ENCODE data around the gene DPP9. TPM values are rescaled to one million over a fixed set of nuclear protein-coding genes. Genes with fewer than 3 reads are reported as not detected.

The DPP9 gene
- total and polyA plus RNA-seq, 2 of the 4 experiments (the other 2 are of a cell fraction) = 12.4 to 33.0 TPM

GRCh38 chr19:4768934-4769777 is 45.5 kb upstream of the DPP9 start:
- no peak overlapping the region for H3K4me2 ChIP-seq (ENCODE audit: low read depth, low read length)
- H3K23ac ChIP-seq (ENCODE audit: low read depth, low read length) = no peak overlapping the region
- H3K4me1 ChIP-seq (ENCODE audit: control insufficient read depth, insufficient read depth, low read length) = no peaks in the 10 kb centered on the region
- H4K91ac ChIP-seq (ENCODE audit: insufficient read depth, low read depth, low read length) = no peak overlapping the region
- dilution Hi-C loops (cut with HindIII; ENCODE audit: low sequenced_read_pairs, unreplicated experiment) = no loop called here
- no peak overlapping the region for H2BK120ac ChIP-seq (ENCODE audit: low read depth, low read length)
- H3K4me3 ChIP-seq (ENCODE audit: insufficient read depth, low read depth, low read length) = no peak overlapping the region
- H2BK20ac ChIP-seq (ENCODE audit: low read depth, low read length) = no peak overlapping the region
- no peak overlapping the region for H3K14ac ChIP-seq (replicated peaks; ENCODE audit: low read depth, low read length)
- H3K27ac ChIP-seq (ENCODE audit: insufficient read depth, low read length) = no peak overlapping the region
- H3K36me3 ChIP-seq (ENCODE audit: control insufficient read depth, insufficient read depth, low read length) = no peaks in the 10 kb centered on the region
- peak; percentile 100 for ATAC-seq (ENCODE audit: low read depth)
- peaks cover 4% of the 10 kb centered on the region for H3K27me3 ChIP-seq (ENCODE audit: control insufficient read depth, insufficient read depth, low read length)
- in situ Hi-C loops (cut with MboI; ENCODE audit: low sequenced_read_pairs) = no loop called here
- H2BK5ac ChIP-seq (ENCODE audit: low read depth, low read length, poor library complexity, severe bottlenecking) = no peak overlapping the region
- peak; percentile 82 for DNase-seq
- no TSS peak for BruUV-seq (replicated peaks)
- peaks cover 8% of the 10 kb centered on the region for H4K20me1 ChIP-seq (ENCODE audit: insufficient read depth, low read length)
- no peaks in the 10 kb centered on the region for H3K79me1 ChIP-seq (ENCODE audit: low read depth in 1 of 2, low read length in 2 of 2)
- WGBS, 2 experiments (ENCODE audit: extremely low coverage in 2 of 2, insufficient read length in 1 of 2) = 12% methylated on average over 17 of the region's 37 CpGs; no CpG with 5 or more reads in 1 of the 2 experiments
- H3K9me3 ChIP-seq (ENCODE audit: control insufficient read depth, insufficient read depth, low read length) = no peaks in the 10 kb centered on the region
- TF ChIP-seq RAD21 (IDR thresholded peaks at IDR 0.05; ENCODE audit: low read length) (no peak), MXI1 (IDR thresholded peaks at IDR 0.05; ENCODE audit: borderline replicate concordance, low read depth, low read length) (peak; percentile 97), RCOR1 (IDR thresholded peaks at IDR 0.05; ENCODE audit: insufficient replicate concordance, low read length) (peak; percentile 100), SMC3 (IDR thresholded peaks at IDR 0.05; ENCODE audit: low read depth, low read length) (peak; percentile 9; the same call in 1 of the 2 replicates)
- CTCF ChIA-PET = no interaction called here
- H2AK9ac ChIP-seq (replicated peaks; ENCODE audit: low read depth, low read length, poor library complexity) = peak overlapping the region; percentile 42
- no peak overlapping the region for H4K8ac ChIP-seq (ENCODE audit: low read depth in 2 of 2, low read length in 2 of 2)
- H3K9ac ChIP-seq (ENCODE audit: low read depth, low read length) = no peak overlapping the region
- no peak overlapping the region for H2AK5ac ChIP-seq (ENCODE audit: low read depth, low read length)
- no peak overlapping the region for H3K18ac ChIP-seq (ENCODE audit: low read depth, low read length)
- H3K56ac ChIP-seq (ENCODE audit: extremely low read depth, insufficient read depth, low read length) = no peak overlapping the region
- POLR2A ChIA-PET (ENCODE audit: unreplicated experiment) = no interaction called here
- no peak overlapping the region for H3K4ac ChIP-seq (ENCODE audit: low read depth, low read length)
- no peak overlapping the region for H2AFZ ChIP-seq (replicated peaks; ENCODE audit: low read length, poor library complexity)
- no peak overlapping the region for H2BK15ac ChIP-seq (ENCODE audit: low read depth, low read length)
- H4K5ac ChIP-seq (ENCODE audit: low read depth, low read length) = no peak overlapping the region
- intact Hi-C loops (cut with micrococcal nuclease) = no loop called here
- no peaks in the 10 kb centered on the region for H3K9me1 ChIP-seq (ENCODE audit: insufficient read depth, low read length)

All from IMR-90 (cell line).